H9 (cell line): ENCODE data around the gene KAT7. TPM values are rescaled to one million over a fixed set of nuclear protein-coding genes. Genes with fewer than 3 reads are reported as not detected.

Experiments
- DNase-seq: peaks from one replicate; pipeline ENCODE4 v3.0.0-alpha.2; 2017
- H2AFZ ChIP-seq: one replicate; pipeline ENCODE4 v1.6.1; 2013; ENCODE audit warnings: mild to moderate bottlenecking, low read length, control low read depth, moderate library complexity
- H2AK5ac ChIP-seq: 2 replicates; pipeline ENCODE4 v1.6.1; 2013; ENCODE audit warnings: low read length, control low read depth, mixed read lengths; ENCODE audit not compliant: insufficient read length
- H2BK120ac ChIP-seq: one replicate; pipeline ENCODE4 v1.6.1; 2013; ENCODE audit warnings: low read depth, mild to moderate bottlenecking, low read length, control low read depth, inconsistent platforms; ENCODE audit not compliant: poor library complexity, severe bottlenecking
- H2BK12ac ChIP-seq: 2 replicates; pipeline ENCODE4 v1.6.1; 2013; ENCODE audit warnings: low read length, control low read depth, mixed read lengths, low read depth; ENCODE audit not compliant: insufficient read length
- H2BK15ac ChIP-seq: 2 replicates; pipeline ENCODE4 v1.6.1; 2013; ENCODE audit warnings: low read depth, low read length, control low read depth
- H2BK20ac ChIP-seq: one replicate; pipeline ENCODE4 v1.6.1; 2013; ENCODE audit warnings: low read depth, mild to moderate bottlenecking, low read length, control low read depth, inconsistent platforms; ENCODE audit not compliant: poor library complexity, severe bottlenecking
- H2BK5ac ChIP-seq: 2 replicates; pipeline ENCODE4 v1.6.1; 2013; ENCODE audit warnings: low read length, control low read depth, mixed read lengths; ENCODE audit not compliant: insufficient read length
- H3K14ac ChIP-seq: 2 replicates; pipeline ENCODE4 v1.6.1; 2013; ENCODE audit warnings: low read length, control low read depth; ENCODE audit not compliant: insufficient read depth
- H3K18ac ChIP-seq: 2 replicates; pipeline ENCODE4 v1.6.1; 2013; ENCODE audit warnings: low read depth, mild to moderate bottlenecking, mixed read lengths, low read length, control low read depth; ENCODE audit not compliant: insufficient read length
- H3K23ac ChIP-seq: 2 replicates; pipeline ENCODE4 v1.6.1; 2013; ENCODE audit warnings: low read length, control low read depth, mixed read lengths, low read depth; ENCODE audit not compliant: insufficient read length
- H3K23me2 ChIP-seq: 2 replicates; pipeline ENCODE4 v1.6.1; 2013; ENCODE audit warnings: low read depth, mild to moderate bottlenecking, mixed read lengths, low read length, control low read depth; ENCODE audit not compliant: insufficient read length, poor library complexity, severe bottlenecking
- H3K27ac ChIP-seq: 2 replicates; pipeline ENCODE4 v1.5.1; 2013; ENCODE audit warnings: low read length, control low read depth, mixed read lengths, low read depth; ENCODE audit not compliant: insufficient read length
- H3K27me3 ChIP-seq: 2 replicates; pipeline ENCODE4 v1.6.1; 2013; ENCODE audit warnings: low read length, control low read depth, inconsistent platforms; ENCODE audit not compliant: insufficient read depth
- H3K4ac ChIP-seq: 2 replicates; pipeline ENCODE4 v1.6.1; 2013; ENCODE audit warnings: low read depth, mild to moderate bottlenecking, control low read depth, inconsistent platforms, low read length, moderate library complexity
- H3K4me1 ChIP-seq: 2 replicates; pipeline ENCODE4 v1.6.1; 2013; ENCODE audit warnings: low read length, control low read depth, inconsistent platforms; ENCODE audit not compliant: insufficient read depth
- H3K4me2 ChIP-seq: 2 replicates; pipeline ENCODE4 v1.6.1; 2013; ENCODE audit warnings: low read length, control low read depth, mixed read lengths; ENCODE audit not compliant: insufficient read length, insufficient read depth
- H3K56ac ChIP-seq: 2 replicates; pipeline ENCODE4 v1.6.1; 2013; ENCODE audit warnings: low read depth, mild to moderate bottlenecking, mixed read lengths, low read length, control low read depth; ENCODE audit not compliant: insufficient read length
- H3K79me1 ChIP-seq: 2 replicates; pipeline ENCODE4 v1.6.1; 2013; ENCODE audit warnings: low read depth, mild to moderate bottlenecking, moderate library complexity, low read length, control low read depth, inconsistent platforms; ENCODE audit not compliant: insufficient read depth, poor library complexity, severe bottlenecking
- H3K79me2 ChIP-seq: 2 replicates; pipeline ENCODE4 v1.6.1; 2013; ENCODE audit warnings: low read length, control low read depth, inconsistent platforms; ENCODE audit not compliant: insufficient read depth
- H3K9ac ChIP-seq: 2 replicates; pipeline ENCODE4 v1.6.1; 2013; ENCODE audit warnings: low read length, control low read depth, mixed read lengths; ENCODE audit not compliant: insufficient read length; ENCODE audit errors: extremely low read depth
- H3K9me3 ChIP-seq: one replicate; pipeline ENCODE4 v1.6.1; 2013; ENCODE audit warnings: low read depth, low read length, inconsistent platforms; ENCODE audit not compliant: control insufficient read depth
- H3T11ph ChIP-seq: one replicate; pipeline ENCODE4 v1.6.1; 2013; ENCODE audit warnings: mild to moderate bottlenecking, low read length, control low read depth, inconsistent platforms
- H4K20me1 ChIP-seq: one replicate; pipeline ENCODE4 v1.6.1; 2013; ENCODE audit not compliant: control insufficient read depth, insufficient read length, insufficient read depth
- H4K5ac ChIP-seq: 2 replicates; pipeline ENCODE4 v1.6.1; 2013; ENCODE audit warnings: low read depth, mild to moderate bottlenecking, mixed read lengths, low read length, control low read depth; ENCODE audit not compliant: insufficient read length
- H4K8ac ChIP-seq: replicated peaks from 2 replicates; pipeline ENCODE4 v1.6.1; 2013; ENCODE audit warnings: low read length, control low read depth, mixed read lengths, low read depth; ENCODE audit not compliant: insufficient read length
- H4K91ac ChIP-seq: 2 replicates; pipeline ENCODE4 v1.6.1; 2013; ENCODE audit warnings: low read depth, mild to moderate bottlenecking, moderate library complexity, mixed read lengths, low read length, control low read depth; ENCODE audit not compliant: insufficient read length
- H3K27ac Mint-ChIP-seq, 3 experiments: 2 replicates in 2 of 3; 3 replicates in 1 of 3; pipeline ENCODE4 v1.8.0; 2020 to 2021; ENCODE audit warnings: mixed read lengths in 3 of 3, mild to moderate bottlenecking in 1 of 3, moderate library complexity in 1 of 3
- H3K27me3 Mint-ChIP-seq: 2 replicates; pipeline ENCODE4 v1.8.0; 2021; ENCODE audit warnings: low read depth, mild to moderate bottlenecking, moderate library complexity, mixed read lengths
- H3K36me3 Mint-ChIP-seq, 3 experiments: 2 replicates in 2 of 3; 3 replicates in 1 of 3; pipeline ENCODE4 v1.8.0; 2020 to 2021; ENCODE audit warnings: low read depth in 3 of 3, mixed read lengths in 3 of 3; ENCODE audit not compliant: insufficient read depth in 1 of 3
- H3K4me1 Mint-ChIP-seq, 2 experiments: 2 replicates each; pipeline ENCODE4 v1.8.0; 2020; ENCODE audit warnings: mixed read lengths in 2 of 2
- H3K4me3 Mint-ChIP-seq, 2 experiments: 2 replicates in 1 of 2; 3 replicates in 1 of 2; pipeline ENCODE4 v1.8.0; 2020 to 2021; ENCODE audit warnings: mild to moderate bottlenecking in 2 of 2, mixed read lengths in 2 of 2, moderate library complexity in 1 of 2
- H3K9me3 Mint-ChIP-seq, 2 experiments: 2 replicates in 1 of 2; 3 replicates in 1 of 2; pipeline ENCODE4 v1.8.0; 2020; ENCODE audit warnings: mild to moderate bottlenecking in 2 of 2, mixed read lengths in 2 of 2, moderate library complexity in 1 of 2
- WGBS: extraction: QIAGEN DNeasy Blood & Tissue Kit; methylation state at CpG from one replicate; pipeline ENCODE4 v1.1.7; 2013; ENCODE audit warnings: missing lambda C conversion rate, low lambda C conversion rate, mixed read lengths; ENCODE audit not compliant: insufficient read length; ENCODE audit errors: extremely low coverage; 5-methylcytosine and 5-hydroxymethylcytosine counted together
- total RNA-seq: library from RNA; stranded (reverse); gene quantifications from 2 replicates; pipeline ENCODE4 v1.2.1, GENCODE V29; 2021
- TF ChIP-seq, protein P1 (sequence below): fragments of 200-600 bp; sonication (generic); conservative IDR thresholded peaks from 3 replicates; pipeline ENCODE4 v1.8.0; 2021; ENCODE audit warnings: antibody characterized with exemption, mild to moderate bottlenecking

KAT7 gene
- total RNA-seq, 1 experiment from 2014 or later = 93.1 TPM

DNA sequence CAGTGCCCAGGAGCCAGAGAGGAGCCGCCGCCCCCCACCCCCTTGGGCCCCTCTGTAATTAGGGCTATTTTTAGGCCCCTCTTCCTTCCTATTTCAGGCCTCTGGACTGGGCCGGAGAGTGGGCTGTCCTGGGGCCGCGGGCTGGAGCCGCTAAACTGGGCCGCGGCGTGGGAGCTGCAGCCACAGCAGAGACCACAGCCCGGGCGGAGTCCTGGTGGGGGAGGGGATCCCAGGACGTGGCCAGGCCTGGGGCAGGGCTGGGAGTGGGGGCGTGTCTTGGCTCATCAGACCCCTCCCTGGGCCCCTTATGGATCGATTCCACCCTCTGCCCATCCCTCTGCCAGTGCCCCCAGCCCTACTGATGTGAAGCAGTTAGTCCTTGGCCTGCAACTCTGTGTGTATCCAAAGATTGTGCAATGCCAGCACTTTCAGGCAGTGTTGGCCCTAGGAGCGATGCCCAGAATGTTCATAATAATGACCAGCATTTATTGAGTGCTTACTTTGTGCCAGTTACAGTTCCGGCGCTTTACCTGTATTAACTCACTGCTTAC, 74.4 kb downstream of the KAT7 start:
- H3K36me3 Mint-ChIP-seq = no peaks in the 10 kb centered on the region; a peak in 1 of 7 replicates
- peaks cover 6% of the 10 kb centered on the region; the same call in 1 of the 2 replicates for H3K4me1 ChIP-seq
- H3K18ac ChIP-seq = no peak overlapping the region
- H3T11ph ChIP-seq = no peak overlapping the region
- H3K23ac ChIP-seq = no peak overlapping the region
- H3K4ac ChIP-seq = no peak overlapping the region
- no peak overlapping the region for H3K56ac ChIP-seq
- H2BK15ac ChIP-seq = no peak overlapping the region
- no peak overlapping the region for H2AK5ac ChIP-seq
- no peaks in the 10 kb centered on the region for H3K27me3 ChIP-seq
- H3K27ac ChIP-seq = no peak overlapping the region
- TF ChIP-seq, protein P1, sequence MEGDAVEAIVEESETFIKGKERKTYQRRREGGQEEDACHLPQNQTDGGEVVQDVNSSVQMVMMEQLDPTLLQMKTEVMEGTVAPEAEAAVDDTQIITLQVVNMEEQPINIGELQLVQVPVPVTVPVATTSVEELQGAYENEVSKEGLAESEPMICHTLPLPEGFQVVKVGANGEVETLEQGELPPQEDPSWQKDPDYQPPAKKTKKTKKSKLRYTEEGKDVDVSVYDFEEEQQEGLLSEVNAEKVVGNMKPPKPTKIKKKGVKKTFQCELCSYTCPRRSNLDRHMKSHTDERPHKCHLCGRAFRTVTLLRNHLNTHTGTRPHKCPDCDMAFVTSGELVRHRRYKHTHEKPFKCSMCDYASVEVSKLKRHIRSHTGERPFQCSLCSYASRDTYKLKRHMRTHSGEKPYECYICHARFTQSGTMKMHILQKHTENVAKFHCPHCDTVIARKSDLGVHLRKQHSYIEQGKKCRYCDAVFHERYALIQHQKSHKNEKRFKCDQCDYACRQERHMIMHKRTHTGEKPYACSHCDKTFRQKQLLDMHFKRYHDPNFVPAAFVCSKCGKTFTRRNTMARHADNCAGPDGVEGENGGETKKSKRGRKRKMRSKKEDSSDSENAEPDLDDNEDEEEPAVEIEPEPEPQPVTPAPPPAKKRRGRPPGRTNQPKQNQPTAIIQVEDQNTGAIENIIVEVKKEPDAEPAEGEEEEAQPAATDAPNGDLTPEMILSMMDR = no peak
- DNase-seq = no peak
- H3K9me3 ChIP-seq = no peaks in the 10 kb centered on the region
- no peak overlapping the region for H3K27ac Mint-ChIP-seq
- peaks cover 16% of the 10 kb centered on the region for H3K27me3 Mint-ChIP-seq
- H3K4me1 Mint-ChIP-seq = peaks cover 44 to 52% of the 10 kb centered on the region in 2 experiments
- no peak overlapping the region for H2BK5ac ChIP-seq
- H2BK12ac ChIP-seq = no peak overlapping the region
- H3K4me3 Mint-ChIP-seq = no peak overlapping the region
- H3K9ac ChIP-seq = no peak overlapping the region
- H2BK20ac ChIP-seq = no peak overlapping the region
- H4K5ac ChIP-seq = no peak overlapping the region
- H4K20me1 ChIP-seq = no peaks in the 10 kb centered on the region
- no peaks in the 10 kb centered on the region for H3K79me2 ChIP-seq
- no peak overlapping the region for H3K4me2 ChIP-seq
- H3K14ac ChIP-seq = no peak overlapping the region
- H4K91ac ChIP-seq = no peak overlapping the region
- no peak overlapping the region for H4K8ac ChIP-seq
- WGBS = no CpG with 5 or more reads among the region's 17 CpGs
- H3K79me1 ChIP-seq = no peaks in the 10 kb centered on the region
- no peak overlapping the region for H2BK120ac ChIP-seq
- H2AFZ ChIP-seq = no peak overlapping the region
- no peaks in the 10 kb centered on the region for H3K23me2 ChIP-seq
- H3K9me3 Mint-ChIP-seq = no peaks in the 10 kb centered on the region
